ENCODE data around the gene GPX4. TPM values are rescaled to one million over a fixed set of nuclear protein-coding genes. Genes with fewer than 3 reads are reported as not detected.

The GPX4 gene
- total and polyA plus RNA-seq, 9 of the 15 experiments (the other 6 are each of a cell fraction or from before 2014, with no cell fraction given): 61.4 to 661 (median 349) TPM

DNA sequence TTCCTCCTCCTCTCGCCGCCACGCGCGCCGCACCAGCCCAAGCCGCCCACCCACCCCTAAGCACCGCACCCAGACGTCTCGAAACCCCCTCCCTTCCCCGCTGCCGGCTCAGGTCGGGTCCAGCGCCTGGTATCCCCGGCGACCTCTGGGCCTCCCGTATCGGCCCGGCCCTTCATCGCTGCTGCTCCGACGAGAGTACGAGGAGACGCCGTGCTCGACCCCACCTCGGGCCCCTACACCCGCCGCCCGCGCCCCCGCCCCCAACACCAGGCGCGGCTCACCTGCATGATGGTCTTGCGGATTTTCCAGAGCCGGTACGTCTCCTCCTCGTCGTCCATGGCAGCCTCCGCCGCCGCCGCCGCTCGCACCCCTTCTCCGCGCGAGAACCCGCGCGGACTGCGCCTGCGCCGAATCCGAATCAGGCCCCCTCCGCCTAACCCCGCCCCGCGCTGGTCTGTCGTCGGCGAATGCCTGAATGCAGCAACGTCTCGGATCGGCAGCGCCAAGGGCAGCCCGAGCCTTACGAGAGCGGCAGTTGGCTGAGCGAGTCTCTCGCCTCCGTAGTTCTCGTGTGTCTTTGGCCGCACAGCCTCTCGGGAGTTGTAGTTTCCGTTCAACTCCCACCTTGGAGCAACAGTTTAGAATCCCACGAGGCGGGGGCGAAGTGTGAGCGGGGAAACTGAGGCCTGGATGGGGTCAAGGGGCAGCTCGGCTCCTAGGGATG is 8.7 kb upstream of the GPX4 start, which contains the start of gene POLR2E (continued):
- peak; percentile 78; the same call in 1 of the 2 replicates for TF ChIP-seq SREBF1 (IDR thresholded peaks at IDR 0.05; ENCODE audit: borderline replicate concordance, low read depth, low read length)
- no peak for TF ChIP-seq ZNF764 (CRISPR knock-in tag; IDR thresholded peaks at IDR 0.05; ENCODE audit: low read depth)
- TF ChIP-seq ATF1 (CRISPR knock-in tag; IDR thresholded peaks at IDR 0.05): no peak
- peak; percentile 78 for TF ChIP-seq ATF1 (tag; IDR thresholded peaks at IDR 0.05)
- no peak for TF ChIP-seq TFAM (CRISPR knock-in tag; conservative IDR thresholded peaks at IDR 0.05)
- peak; percentile 73; the same call in 1 of the 2 replicates for TF ChIP-seq MBD2 (IDR thresholded peaks at IDR 0.05; ENCODE audit: borderline replicate concordance, low read depth)
- peak; percentile 23; the same call in 1 of the 2 replicates for TF ChIP-seq CTBP1 (IDR thresholded peaks at IDR 0.05; ENCODE audit: borderline replicate concordance)
- TF ChIP-seq, protein P1, sequence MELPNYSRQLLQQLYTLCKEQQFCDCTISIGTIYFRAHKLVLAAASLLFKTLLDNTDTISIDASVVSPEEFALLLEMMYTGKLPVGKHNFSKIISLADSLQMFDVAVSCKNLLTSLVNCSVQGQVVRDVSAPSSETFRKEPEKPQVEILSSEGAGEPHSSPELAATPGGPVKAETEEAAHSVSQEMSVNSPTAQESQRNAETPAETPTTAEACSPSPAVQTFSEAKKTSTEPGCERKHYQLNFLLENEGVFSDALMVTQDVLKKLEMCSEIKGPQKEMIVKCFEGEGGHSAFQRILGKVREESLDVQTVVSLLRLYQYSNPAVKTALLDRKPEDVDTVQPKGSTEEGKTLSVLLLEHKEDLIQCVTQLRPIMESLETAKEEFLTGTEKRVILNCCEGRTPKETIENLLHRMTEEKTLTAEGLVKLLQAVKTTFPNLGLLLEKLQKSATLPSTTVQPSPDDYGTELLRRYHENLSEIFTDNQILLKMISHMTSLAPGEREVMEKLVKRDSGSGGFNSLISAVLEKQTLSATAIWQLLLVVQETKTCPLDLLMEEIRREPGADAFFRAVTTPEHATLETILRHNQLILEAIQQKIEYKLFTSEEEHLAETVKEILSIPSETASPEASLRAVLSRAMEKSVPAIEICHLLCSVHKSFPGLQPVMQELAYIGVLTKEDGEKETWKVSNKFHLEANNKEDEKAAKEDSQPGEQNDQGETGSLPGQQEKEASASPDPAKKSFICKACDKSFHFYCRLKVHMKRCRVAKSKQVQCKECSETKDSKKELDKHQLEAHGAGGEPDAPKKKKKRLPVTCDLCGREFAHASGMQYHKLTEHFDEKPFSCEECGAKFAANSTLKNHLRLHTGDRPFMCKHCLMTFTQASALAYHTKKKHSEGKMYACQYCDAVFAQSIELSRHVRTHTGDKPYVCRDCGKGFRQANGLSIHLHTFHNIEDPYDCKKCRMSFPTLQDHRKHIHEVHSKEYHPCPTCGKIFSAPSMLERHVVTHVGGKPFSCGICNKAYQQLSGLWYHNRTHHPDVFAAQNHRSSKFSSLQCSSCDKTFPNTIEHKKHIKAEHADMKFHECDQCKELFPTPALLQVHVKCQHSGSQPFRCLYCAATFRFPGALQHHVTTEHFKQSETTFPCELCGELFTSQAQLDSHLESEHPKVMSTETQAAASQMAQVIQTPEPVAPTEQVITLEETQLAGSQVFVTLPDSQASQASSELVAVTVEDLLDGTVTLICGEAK (IDR thresholded peaks at IDR 0.05): 0 out of 2 replicates have a peak, but pooled peaks have one; percentile 35
- TF ChIP-seq, protein P1 (CRISPR knock-in tag; IDR thresholded peaks at IDR 0.05): no peak
- no peak for TF ChIP-seq KHSRP (IDR thresholded peaks at IDR 0.05)
- peak; percentile 52; the same call in 1 of the 2 replicates for TF ChIP-seq GABPA (tag; conservative IDR thresholded peaks at IDR 0.05; ENCODE audit: low read depth)
- TF ChIP-seq MYBL2 (IDR thresholded peaks at IDR 0.05; ENCODE audit: low read depth): no peak
- no peak for TF ChIP-seq MYBL2 (CRISPR knock-in tag; IDR thresholded peaks at IDR 0.05; ENCODE audit: borderline replicate concordance)
- TF ChIP-seq TAF1 (IDR thresholded peaks at IDR 0.05; ENCODE audit: control insufficient read depth, extremely low read depth, insufficient read depth, low read length, severe bottlenecking): peak; percentile 79
- TF ChIP-seq, protein P2, sequence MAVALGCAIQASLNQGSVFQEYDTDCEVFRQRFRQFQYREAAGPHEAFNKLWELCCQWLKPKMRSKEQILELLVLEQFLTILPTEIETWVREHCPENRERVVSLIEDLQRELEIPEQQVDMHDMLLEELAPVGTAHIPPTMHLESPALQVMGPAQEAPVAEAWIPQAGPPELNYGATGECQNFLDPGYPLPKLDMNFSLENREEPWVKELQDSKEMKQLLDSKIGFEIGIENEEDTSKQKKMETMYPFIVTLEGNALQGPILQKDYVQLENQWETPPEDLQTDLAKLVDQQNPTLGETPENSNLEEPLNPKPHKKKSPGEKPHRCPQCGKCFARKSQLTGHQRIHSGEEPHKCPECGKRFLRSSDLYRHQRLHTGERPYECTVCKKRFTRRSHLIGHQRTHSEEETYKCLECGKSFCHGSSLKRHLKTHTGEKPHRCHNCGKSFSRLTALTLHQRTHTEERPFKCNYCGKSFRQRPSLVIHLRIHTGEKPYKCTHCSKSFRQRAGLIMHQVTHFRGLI (CRISPR knock-in tag; IDR thresholded peaks at IDR 0.05): no peak
- TF ChIP-seq STAG1 (CRISPR knock-in tag; IDR thresholded peaks at IDR 0.05; ENCODE audit: borderline replicate concordance): 0 out of 2 replicates have a peak, but pooled peaks have one; percentile 18
- TF ChIP-seq GATAD2A (IDR thresholded peaks at IDR 0.05): no peak
- TF ChIP-seq, protein P3, sequence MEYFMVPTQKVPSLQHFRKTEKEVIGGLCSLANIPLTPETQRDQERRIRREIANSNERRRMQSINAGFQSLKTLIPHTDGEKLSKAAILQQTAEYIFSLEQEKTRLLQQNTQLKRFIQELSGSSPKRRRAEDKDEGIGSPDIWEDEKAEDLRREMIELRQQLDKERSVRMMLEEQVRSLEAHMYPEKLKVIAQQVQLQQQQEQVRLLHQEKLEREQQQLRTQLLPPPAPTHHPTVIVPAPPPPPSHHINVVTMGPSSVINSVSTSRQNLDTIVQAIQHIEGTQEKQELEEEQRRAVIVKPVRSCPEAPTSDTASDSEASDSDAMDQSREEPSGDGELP (CRISPR knock-in tag; IDR thresholded peaks at IDR 0.05; ENCODE audit: borderline replicate concordance): peak; percentile 84
